ENCODE data around the gene SAXO1.
"Not testable (repeated sequence)": the region's sequence is repeated elsewhere in the genome, so short reads cannot be mapped to it uniquely, and the experiment has no call there.

SAXO1 gene

DNA sequence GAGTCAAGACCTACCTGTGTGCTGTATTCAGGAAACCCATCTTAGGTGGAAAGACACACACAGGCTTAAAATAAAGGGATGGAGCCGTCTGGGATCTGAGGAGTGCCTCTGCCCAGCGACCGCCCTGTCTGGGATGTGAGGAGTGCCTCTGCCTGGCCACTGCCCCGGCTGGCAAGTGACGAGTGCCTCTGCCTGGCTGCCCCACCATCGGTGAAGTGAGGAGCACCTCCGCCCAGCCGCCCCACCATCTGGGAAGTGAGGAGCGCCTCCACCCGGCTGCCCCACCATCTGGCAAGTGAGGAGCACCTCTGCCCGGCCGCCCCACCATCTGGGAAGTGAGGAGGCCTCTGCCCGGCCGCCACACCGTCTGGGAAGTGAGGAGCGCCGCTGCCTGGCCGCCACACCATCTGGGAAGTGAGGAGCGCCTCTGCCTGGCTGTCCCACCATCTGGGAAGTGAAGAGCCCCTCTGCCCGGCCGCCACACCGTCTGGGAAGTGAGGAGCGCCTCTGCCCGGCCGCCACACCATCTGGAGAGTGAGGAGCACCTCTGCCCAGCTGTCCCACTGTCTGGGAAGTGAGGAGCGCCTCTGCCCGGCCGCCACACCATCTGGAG is 33.7 kb downstream of the SAXO1 start:
- DNase-seq (ENCODE audit: extremely low read depth in 1 of 2, low read depth in 1 of 2), result no peak

DNA sequence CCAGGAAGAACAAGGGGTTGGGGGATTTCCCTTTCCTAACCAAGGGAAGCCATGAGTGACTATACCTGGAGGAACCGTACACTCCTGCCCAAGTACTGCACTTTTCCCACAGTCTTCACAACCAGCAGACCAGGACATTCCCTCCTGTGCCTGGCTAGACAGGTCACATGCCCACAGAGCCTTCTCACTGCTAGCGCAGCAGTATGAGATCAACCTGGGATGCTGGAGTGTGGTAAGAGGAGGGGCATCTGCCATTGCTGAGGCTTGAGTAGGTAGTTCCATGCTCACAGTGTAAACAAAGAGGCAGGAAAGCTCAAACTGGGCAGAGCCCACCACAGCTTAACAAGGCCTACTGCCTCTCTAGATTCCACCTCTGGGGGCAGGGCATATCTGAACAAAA is 35.9 kb downstream of the SAXO1 start:
- no peak for DNase-seq (ENCODE audit: extremely low read depth in 1 of 2, low read depth in 1 of 2)

DNA sequence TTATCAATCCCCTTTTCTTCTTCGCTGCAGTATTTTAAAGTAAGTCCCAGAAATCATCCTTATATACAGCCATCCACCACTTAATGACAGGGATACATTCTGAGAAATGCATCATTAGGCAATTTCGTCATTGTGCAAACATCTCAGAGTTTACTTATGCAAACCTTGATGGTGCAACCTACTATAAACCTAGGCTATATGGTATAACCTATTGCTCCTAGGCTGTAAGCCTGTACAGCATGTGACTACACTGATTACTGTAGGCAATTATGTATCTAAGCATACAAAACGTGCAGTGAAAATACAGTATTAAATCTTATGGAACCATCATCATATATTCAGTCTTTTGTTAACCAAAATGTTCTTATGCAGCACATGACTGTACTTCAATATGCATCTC is 36.8 kb downstream of the SAXO1 start:
- DNase-seq (ENCODE audit: extremely low read depth in 1 of 2, low read depth in 1 of 2), result no peak

DNA sequence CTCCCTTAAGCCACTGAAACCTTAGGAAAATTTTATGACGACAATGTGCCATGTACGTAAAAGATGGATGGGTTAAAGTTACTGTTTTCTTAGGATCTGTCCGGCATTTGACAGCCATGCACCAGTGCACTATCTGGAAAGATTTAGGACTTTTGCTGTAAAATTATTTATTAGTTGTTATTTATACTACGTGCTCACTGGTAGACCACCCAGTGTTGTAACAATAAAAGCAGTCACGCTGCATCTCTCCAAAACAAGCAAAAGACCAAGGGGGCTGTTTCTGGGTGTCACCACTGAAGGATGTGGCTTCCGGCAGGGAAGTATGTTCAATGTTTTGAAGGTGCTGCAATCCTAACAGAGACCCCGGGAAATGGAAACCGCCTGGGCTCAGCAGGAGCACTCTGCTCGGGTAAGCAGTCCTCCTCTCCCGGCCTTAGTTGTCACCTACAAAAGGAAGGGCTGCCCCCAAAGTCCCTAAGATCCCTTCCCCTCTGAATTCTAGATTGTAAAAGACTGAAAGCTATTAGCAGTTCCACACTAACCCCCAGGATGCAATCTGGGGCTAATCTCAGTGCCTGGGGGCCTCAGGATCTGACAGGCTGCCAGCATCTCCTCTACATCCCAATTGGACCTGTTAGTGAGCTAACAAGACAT is 38.6 kb downstream of the SAXO1 start:
- DNase-seq (ENCODE audit: extremely low read depth in 1 of 2, low read depth in 1 of 2), result no peak

DNA sequence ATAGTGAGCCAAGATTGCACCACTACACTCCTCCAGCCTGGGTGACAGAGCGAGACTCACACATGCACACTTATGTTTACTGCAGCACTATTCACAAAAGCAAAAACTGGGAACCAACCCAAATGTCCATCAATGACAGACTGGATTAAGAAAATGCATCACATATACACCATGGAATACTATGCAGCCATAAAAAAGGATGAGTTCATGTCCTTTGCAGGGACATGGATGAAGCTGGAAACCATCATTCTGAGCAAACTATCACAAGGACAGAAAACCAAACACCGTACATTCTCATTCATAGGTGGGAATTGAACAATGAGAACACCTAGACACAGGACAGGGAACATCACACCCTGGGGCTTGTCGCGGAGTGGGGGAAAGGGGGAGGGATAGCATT is 41.8 kb downstream of the SAXO1 start:
- DNase-seq (ENCODE audit: extremely low read depth in 1 of 2, low read depth in 1 of 2), result not testable (repeated sequence)

DNA sequence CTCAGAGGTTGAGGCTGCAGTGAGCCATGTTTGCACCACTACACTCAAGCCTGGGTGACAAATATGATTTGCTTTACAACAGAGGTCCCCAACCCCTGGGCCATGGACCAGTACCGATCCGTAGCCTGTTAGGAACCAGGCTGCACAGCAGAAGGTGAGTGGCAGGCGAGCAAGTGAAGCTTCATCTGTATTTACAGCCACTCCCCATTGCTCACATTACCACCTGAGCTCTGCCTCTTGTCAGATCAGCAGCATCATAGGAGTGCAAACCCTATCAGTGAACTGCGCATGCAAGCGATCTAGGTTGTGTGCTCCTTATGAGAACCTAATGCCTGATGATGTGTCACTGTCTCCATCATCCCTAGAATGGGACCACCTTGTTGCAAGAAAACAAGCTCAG is 42.5 kb downstream of the SAXO1 start:
- DNase-seq (ENCODE audit: extremely low read depth in 1 of 2, low read depth in 1 of 2), result no peak

DNA sequence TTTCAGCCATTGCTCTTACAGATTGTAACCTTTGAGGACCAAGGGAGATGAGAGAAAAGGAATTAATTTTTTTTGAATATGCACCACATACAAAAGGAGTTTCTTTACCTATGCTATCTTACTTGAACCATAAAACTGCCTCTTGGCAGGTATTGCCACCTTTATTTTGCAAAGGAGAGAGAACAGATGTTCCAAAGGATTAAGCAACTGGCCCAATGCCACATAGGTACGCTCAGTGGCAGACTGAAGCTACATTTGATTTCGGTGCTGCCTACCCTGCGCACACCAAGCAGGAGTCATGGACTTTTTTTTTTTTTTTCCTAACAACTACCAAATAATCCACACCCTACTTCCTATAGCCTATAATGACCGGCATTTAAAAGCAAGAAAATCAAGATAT is 43.1 kb downstream of the SAXO1 start:
- DNase-seq (ENCODE audit: extremely low read depth in 1 of 2, low read depth in 1 of 2), result no peak

DNA sequence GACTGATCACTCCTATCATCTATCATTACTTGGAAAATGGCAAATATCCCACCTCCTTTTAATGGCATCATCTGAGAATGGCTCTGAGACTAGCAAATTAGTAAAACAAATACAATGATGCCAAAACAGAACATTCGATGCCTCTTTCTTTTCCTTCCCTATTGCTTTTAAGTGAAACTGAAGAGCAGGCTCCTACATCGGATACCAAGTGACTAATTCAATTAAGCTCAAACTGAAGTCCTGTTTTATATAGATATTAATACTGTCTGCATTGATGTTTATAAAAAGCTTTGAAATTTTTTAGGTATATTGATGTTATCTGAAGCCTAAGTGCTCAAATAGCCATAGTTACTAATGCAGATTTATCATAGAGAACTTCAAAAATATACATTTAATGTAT is 43.9 kb downstream of the SAXO1 start:
- no peak for DNase-seq (ENCODE audit: extremely low read depth in 1 of 2, low read depth in 1 of 2)

DNA sequence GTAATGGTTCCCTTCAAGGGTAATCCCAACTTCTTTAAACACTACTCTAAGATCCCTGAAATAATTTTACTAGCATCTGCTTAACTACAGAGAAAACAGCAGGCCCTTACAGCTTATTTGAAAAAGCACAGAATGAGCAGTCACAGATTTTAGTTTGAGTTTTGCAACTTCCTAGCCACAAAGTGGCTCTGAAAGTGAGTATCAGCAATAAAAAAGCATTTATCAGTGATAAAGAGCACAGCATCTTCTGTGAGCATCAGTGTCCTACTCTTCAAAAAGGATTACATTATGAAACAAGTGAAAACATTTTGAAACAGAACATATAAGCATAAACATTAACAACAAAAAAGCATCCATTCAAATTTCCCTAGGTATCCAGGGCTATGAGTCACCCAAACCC is 45.0 kb downstream of the SAXO1 start:
- DNase-seq (ENCODE audit: extremely low read depth in 1 of 2, low read depth in 1 of 2), result no peak

DNA sequence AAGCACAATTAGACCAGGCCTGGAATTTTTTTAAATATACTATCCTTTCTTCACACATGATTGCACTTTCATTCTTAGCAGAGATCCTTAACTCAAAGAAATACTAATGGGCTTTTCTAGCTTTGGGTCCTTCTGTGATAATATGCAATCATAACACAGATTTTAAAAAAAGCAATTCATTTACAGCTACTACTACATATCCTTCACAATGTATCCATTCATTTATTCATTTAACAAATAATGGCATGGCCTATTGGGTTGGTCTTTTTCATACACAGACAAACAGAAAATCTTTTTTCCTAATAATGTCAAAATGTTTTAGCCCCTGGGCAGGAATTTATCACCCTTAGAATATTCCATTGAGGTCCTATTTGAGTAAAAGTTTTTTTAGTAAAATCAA is 47.0 kb downstream of the SAXO1 start:
- no peak for DNase-seq (ENCODE audit: extremely low read depth in 1 of 2, low read depth in 1 of 2)

DNA sequence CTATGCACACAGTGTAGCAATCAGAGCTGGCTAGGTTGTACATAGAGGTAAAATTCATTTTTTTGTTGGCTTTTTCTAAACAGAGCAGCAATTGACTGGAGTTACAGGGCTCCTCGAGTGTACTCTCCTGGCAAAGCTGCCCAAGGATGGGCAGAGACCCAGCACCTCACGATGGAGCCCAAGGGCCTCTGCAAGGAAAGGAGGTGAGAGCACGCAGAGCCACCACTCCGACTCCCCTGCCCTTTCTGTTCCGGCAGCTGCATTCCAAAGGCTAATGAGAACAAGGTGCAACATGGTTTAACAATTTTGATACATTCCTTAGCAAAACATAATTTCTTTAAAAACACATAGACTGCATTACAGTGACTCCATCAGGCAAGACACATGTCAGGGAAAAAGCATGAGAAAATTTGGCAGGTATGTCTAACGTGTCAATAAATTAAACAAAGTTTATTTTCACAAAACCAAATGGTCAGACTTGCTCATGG is 47.5 kb downstream of the SAXO1 start:
- no peak for DNase-seq (ENCODE audit: extremely low read depth in 1 of 2, low read depth in 1 of 2)

DNA sequence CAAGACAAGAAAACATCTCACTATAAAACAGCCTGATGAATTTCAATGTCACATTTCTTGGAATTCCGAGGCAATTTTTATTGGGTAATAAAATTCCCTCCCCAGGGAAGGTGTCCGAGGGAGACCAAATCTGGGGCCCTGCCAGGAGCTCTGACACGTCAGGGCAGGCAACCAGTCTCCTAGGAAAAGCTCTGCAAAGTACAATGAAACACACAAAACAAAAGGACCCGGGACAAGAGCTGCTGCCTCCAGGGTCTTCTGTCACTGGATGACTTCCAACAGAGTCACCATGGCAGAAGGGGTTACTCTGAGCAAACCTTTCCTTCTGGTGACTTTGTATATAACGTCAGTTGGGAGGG is 50.8 kb downstream of the SAXO1 start:
- no peak for DNase-seq (ENCODE audit: extremely low read depth in 1 of 2, low read depth in 1 of 2)

DNA sequence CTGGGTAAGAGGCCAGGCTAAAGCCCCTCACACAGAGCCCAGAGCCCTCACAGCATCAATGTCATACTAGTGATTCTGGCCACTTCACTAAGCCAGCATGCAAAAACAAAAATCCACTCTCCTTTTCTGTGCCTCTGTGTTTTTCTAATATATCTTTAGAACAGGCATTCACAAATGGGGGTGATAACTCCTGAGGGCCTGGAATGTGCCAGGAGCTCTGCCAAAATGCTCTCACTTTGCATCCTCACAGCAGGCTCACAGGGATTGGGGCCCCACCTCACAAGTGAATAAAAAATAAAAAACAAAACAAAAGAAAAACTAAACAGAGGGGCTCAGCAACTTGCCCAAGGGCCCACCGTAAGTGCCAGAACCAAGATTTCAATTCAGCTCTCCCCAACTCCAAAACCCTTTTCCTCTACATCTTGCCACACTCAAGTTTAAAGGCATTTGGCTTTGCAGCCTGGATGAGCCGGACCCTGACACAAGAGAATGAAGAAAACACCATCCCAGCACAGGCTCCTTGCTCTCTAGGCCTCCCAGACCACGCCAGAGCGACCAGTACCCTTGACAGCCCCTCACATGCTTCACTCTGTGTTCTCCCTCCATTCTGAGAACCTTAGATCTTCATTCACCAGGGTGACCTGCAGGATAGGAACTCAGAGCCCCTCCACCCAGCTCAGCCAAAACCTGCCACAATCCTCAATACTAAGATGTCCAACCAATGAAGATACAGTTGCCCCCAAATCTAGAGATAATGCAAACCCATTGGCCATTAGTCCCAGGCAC is 51.3 kb downstream of the SAXO1 start:
- no peak for DNase-seq (ENCODE audit: extremely low read depth in 1 of 2, low read depth in 1 of 2)

DNA sequence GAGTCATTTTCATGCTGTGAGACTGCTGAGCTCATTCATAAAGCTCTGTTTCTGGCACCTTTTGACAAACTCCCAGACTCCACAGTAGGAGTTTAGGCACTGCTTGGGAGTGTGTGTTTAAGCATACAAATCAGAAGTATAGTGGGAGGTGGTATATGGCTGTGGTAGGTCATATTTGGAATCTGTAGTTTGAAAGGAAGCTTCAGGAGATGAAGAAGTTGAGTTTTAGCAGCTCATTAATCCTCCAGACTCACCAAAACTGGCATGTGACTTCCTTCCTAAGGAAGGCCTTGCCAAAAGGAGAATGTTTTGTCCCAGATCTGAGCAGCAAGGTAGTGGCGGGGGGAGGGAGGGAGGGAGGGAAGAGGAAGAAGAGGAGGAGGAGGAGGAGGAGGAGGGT is 52.8 kb downstream of the SAXO1 start:
- no peak for DNase-seq (ENCODE audit: extremely low read depth in 1 of 2, low read depth in 1 of 2)

DNA sequence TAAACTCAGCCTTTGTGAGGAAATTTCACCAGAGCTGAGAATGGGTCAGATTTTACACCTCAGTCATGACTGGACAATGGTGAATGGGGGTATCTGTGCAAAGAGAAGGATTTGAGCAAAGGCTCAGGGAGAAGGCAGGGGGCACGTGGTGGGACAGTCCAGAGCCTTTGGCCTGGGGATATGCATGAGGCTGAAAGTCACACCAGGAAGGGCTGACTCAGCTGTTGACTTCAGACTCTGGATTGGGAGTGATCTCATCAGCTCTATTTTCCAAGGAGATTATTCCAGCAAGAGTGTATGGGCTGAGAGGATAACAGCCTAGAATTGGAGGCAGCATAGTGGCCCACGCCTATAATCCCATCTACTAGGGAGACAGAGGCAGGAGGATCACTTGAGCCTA is 53.6 kb downstream of the SAXO1 start:
- no peak for DNase-seq (ENCODE audit: extremely low read depth in 1 of 2, low read depth in 1 of 2)

DNA sequence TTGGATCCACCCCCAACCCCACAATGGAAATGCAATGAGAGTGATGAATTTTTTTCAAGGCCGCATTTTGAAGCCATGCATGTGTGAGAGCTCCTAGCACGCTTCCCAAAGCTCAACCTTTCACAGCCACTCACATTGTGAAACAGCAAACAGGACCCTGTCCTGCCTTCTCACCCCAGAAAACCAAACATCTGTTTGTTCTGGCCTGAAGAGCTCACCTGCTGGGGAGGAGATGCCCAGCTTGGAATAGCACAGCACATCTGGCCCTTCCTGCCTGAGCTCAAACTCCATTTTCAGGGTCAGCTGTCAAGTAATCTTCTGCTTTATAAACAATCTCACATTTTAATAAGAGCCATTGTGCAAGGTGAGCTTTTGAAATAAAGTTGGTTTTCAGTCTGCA is 54.8 kb downstream of the SAXO1 start:
- DNase-seq (ENCODE audit: extremely low read depth in 1 of 2, low read depth in 1 of 2), result no peak

DNA sequence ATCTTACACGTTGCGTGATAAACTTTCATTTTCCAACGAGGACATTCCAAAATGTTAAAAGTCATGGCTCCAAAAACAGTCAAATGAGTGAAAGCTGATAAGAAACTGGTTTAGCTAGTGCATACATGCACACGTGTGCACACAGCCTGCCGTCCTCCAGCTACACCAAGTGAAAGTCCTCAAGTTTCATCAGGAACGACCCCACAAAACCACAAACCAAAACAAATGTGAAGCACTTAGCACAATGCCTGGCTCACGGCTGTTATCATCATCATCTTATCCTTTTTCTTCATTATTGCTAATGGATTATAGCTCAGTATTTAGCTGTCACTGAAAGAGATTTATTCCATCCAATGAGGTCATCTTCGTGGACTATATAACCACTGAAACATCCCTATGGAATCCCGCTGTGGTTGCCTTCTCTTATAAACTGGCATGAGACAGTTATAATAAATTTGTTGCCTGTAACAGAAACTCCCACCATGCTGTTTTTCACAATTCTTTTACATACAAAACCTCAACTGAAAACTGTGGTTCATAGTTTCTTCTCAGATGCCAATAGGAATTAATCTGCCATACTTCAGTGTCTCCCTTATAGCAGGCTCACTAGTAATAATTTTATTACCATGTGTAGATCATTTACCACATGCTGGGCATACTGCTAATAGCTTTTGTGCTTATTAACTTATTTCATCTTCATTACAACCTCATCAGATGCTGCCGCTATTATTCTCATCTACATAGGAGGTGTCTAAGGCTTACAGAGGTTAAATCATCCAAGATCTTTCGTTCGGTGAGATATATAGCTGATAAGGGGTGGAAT is 56.1 kb downstream of the SAXO1 start:
- DNase-seq (ENCODE audit: extremely low read depth in 1 of 2, low read depth in 1 of 2), result no peak

DNA sequence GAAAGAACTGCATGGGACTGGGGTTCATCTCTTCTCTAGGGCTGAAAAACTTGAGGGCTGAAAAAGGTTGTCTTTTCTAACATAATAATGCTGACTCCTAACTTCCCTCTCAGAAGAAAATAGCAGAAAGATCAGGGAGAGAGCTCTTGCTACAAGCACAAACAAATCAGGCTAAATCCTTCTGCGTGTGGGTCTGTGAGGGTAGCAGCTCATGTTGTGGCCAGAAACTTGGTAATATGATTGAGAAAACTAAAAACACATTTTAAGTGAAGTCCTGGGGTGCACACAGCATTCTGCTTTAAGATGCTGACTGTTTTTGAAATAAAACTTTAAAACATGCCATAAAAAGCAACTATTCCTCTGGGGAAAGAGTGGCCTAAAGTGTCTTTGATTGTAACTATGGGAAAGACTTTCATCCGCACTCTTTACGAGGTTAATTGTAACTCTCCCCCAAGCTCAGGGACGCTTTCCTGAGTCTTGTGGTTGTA is 56.7 kb downstream of the SAXO1 start:
- DNase-seq (ENCODE audit: extremely low read depth in 1 of 2, low read depth in 1 of 2), result no peak

DNA sequence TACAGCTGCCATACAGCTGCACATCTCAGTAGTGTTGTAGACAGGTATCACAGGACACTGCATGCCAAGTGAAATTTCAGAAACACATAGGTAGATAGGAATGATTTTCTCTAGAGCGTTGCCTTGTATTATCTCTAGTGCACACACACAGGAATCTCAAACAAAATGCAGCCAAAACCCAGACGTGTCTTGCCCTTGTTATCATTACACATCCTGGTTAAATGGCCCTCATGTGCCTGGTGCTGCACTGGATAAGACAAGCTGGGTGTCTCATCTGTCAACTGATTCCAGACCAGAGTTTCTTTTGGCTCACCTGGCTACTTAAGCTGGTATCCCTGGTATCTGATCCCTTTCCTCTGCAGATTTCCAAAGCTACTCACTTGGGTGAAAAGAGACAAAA is 59.7 kb downstream of the SAXO1 start:
- no peak for DNase-seq (ENCODE audit: extremely low read depth in 1 of 2, low read depth in 1 of 2)

DNA sequence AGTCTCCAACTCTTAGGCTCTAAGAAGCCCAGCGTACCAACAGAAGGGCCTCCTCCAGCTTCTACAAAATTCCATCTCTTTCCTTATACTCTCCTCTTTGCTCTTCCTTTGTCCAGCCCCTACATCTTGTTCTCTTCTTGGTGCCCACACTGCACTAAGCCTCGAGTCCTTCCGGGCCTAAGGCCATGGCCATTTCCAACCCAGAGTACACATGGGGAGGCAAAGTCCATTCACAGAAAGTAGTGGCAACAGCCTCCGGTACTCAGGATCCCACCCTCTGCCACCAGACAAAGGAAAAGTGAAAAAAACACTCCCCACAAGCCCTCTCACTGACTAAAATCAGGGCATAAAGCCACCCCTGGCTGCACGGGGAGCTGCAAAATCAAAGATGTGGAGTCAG is 60.3 kb downstream of the SAXO1 start:
- DNase-seq (ENCODE audit: extremely low read depth in 1 of 2, low read depth in 1 of 2), result no peak

DNA sequence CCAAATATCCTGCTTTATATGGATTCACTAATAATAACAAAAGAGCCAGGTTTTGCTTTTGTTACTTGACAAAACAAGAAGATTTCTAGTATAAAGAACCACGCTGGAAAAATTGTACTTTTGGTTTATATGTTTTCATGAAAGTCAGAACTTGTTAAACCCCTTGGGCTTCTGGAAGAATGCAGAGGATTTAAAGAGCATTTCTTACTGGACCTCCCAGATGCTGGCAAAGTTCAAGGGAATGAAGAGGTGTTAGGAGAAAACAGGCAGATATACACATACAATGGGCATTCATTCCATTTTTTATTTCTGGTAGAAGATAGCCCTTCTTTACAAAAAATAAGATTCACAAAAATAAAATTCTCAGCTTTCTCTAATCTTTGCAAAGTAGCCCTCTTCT is 61.1 kb downstream of the SAXO1 start:
- DNase-seq (ENCODE audit: extremely low read depth in 1 of 2, low read depth in 1 of 2), result no peak

Data from activated CD8-positive, alpha-beta memory T cell treated with anti-CD3 and anti-CD28 coated beads for 1 hour (primary cell).